ENCODE data around the gene MEF2A. TPM values are rescaled to one million over a fixed set of nuclear protein-coding genes. Genes with fewer than 3 reads are reported as not detected.

MEF2A gene
- total and polyA plus RNA-seq, 9 of the 15 experiments (the other 6 are each of a cell fraction or from before 2014, with no cell fraction given) = 1.6 to 18.7 (median 8.7) TPM

DNA sequence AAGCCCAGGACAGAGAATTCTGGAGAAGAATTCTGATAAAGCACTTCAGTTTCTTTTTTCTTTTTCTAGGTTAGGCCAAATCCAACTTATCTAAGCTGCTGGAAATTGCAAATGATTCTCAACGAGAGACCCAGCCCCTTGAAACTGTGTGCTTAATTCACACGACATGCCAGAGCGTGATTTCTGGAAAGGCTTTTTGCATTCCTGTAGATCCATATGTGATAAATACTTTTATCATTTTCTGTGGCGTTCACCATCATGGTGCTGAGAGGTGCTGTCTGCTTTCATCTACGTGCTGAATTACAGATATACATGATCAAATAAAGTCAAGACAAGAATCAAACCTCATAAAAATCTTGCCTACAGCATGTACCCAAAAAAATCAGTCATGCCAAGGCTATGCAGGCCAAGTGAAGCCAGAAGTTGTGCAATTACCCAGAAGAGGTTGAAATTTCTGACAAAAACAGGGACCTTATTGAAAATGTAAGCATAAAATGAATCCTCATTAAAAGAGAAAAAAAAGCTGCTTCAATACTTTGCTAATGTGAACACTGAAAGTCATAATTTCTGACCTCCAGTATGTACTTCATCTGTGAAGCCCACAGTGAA, 10.8 kb upstream of the MEF2A start:
- Histone ChIP-seq H4K20me1 (replicated peaks; ENCODE audit: control insufficient read depth, insufficient read depth, low read length) (no peaks in the 10 kb centered on the region), H3K9me1 (ENCODE audit: control insufficient read depth, insufficient read depth, low read length) (no peaks in the 10 kb centered on the region), H3K4me1 (replicated peaks in 1 of 2; ENCODE audit: control insufficient read depth in 2 of 2, insufficient read depth in 2 of 2, low read length in 2 of 2) (no peaks in the 10 kb centered on the region), H3K9ac (ENCODE audit: insufficient read depth in 1 of 2, low read depth in 2 of 2, low read length in 2 of 2) (no peak overlapping the region), H3K36me3 (ENCODE audit: control insufficient read depth, insufficient read depth, low read length) (no peaks in the 10 kb centered on the region), H2AFZ (ENCODE audit: low read depth, low read length) (no peak overlapping the region), H3K79me2 (ENCODE audit: control insufficient read depth, insufficient read depth, low read length) (no peaks in the 10 kb centered on the region), H3K9me3 (replicated peaks; ENCODE audit: control insufficient read depth, insufficient read depth, low read depth, low read length) (no peaks in the 10 kb centered on the region), H3K27me3 (ENCODE audit: control insufficient read depth in 2 of 2, insufficient read depth in 2 of 2, low read length in 2 of 2) (peaks cover 0 to under 1% of the 10 kb centered on the region in 2 experiments; a peak in 2 of 5 replicates), H3K4me3 (no peak overlapping the region), H3K27ac (ENCODE audit: extremely low read depth, low read depth, low read length) (no peak overlapping the region), H3K4me2 (ENCODE audit: insufficient read depth, low read length) (no peak overlapping the region)
- no peak for FAIRE-seq
- no peak for DNase-seq (ENCODE audit: extremely low read depth in 1 of 4, low spot score in 3 of 4)
- BruUV-seq (replicated peaks) = no TSS peak
- intact Hi-C loops (cut with micrococcal nuclease) (no loop called here), in situ Hi-C loops (cut with MboI) (no loop called here)
- TF ChIP-seq, protein P1, sequence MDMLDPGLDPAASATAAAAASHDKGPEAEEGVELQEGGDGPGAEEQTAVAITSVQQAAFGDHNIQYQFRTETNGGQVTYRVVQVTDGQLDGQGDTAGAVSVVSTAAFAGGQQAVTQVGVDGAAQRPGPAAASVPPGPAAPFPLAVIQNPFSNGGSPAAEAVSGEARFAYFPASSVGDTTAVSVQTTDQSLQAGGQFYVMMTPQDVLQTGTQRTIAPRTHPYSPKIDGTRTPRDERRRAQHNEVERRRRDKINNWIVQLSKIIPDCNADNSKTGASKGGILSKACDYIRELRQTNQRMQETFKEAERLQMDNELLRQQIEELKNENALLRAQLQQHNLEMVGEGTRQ (CRISPR knock-in tag; IDR thresholded peaks at IDR 0.05) = no peak
- TF ChIP-seq ZKSCAN8 (CRISPR knock-in tag; IDR thresholded peaks at IDR 0.05) (no peak), NR1H2 (CRISPR knock-in tag; IDR thresholded peaks at IDR 0.05) (no peak), EGR1 (conservative IDR thresholded peaks at IDR 0.05) (no peak), ZNF232 (CRISPR knock-in tag; IDR thresholded peaks at IDR 0.05) (no peak), ZNF830 (CRISPR knock-in tag; IDR thresholded peaks at IDR 0.05) (no peak), PCBP2 (IDR thresholded peaks at IDR 0.05; ENCODE audit: low read depth, low read length, poor library complexity, severe bottlenecking) (no peak), NFIX (CRISPR knock-in tag; IDR thresholded peaks at IDR 0.05; ENCODE audit: low read depth) (no peak), PHB2 (IDR thresholded peaks at IDR 0.05; ENCODE audit: low read depth) (no peak), ZC3H8 (IDR thresholded peaks at IDR 0.05) (no peak)
- TF ChIP-seq, protein P2, sequence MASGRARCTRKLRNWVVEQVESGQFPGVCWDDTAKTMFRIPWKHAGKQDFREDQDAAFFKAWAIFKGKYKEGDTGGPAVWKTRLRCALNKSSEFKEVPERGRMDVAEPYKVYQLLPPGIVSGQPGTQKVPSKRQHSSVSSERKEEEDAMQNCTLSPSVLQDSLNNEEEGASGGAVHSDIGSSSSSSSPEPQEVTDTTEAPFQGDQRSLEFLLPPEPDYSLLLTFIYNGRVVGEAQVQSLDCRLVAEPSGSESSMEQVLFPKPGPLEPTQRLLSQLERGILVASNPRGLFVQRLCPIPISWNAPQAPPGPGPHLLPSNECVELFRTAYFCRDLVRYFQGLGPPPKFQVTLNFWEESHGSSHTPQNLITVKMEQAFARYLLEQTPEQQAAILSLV (tag; IDR thresholded peaks at IDR 0.05) = no peak
- TF ChIP-seq, protein P3, sequence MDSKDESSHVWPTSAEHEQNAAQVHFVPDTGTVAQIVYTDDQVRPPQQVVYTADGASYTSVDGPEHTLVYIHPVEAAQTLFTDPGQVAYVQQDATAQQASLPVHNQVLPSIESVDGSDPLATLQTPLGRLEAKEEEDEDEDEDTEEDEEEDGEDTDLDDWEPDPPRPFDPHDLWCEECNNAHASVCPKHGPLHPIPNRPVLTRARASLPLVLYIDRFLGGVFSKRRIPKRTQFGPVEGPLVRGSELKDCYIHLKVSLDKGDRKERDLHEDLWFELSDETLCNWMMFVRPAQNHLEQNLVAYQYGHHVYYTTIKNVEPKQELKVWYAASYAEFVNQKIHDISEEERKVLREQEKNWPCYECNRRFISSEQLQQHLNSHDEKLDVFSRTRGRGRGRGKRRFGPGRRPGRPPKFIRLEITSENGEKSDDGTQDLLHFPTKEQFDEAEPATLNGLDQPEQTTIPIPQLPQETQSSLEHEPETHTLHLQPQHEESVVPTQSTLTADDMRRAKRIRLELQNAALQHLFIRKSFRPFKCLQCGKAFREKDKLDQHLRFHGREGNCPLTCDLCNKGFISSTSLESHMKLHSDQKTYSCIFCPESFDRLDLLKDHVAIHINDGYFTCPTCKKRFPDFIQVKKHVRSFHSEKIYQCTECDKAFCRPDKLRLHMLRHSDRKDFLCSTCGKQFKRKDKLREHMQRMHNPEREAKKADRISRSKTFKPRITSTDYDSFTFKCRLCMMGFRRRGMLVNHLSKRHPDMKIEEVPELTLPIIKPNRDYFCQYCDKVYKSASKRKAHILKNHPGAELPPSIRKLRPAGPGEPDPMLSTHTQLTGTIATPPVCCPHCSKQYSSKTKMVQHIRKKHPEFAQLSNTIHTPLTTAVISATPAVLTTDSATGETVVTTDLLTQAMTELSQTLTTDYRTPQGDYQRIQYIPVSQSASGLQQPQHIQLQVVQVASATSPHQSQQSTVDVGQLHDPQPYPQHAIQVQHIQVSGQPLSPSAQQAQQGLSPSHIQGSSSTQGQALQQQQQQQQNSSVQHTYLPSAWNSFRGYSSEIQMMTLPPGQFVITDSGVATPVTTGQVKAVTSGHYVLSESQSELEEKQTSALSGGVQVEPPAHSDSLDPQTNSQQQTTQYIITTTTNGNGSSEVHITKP (IDR thresholded peaks at IDR 0.05; ENCODE audit: partially characterized antibody) = no peak
- ChIA-PET POLR2A (no interaction called here), CTCF (ENCODE audit: low intra/inter-chr PET ratio) (no interaction called here)
- 2% methylated on average over 5 of the region's 5 CpGs for WGBS (ENCODE audit: insufficient coverage, low coverage, missing lambda C conversion rate)
- no peak for ATAC-seq

All from K562 (cell line).